Measurements from ENCODE around the gene PNLIPRP2.

Gene PNLIPRP2

GRCh38 chr10:116633216-116633600 is 12.5 kb downstream of the PNLIPRP2 start:
- TF ChIP-seq CTCF (IDR thresholded peaks at IDR 0.05; ENCODE audit: low read depth, low read length, missing control alignments): no peak

GRCh38 chr10:116634126-116634975 is 13.6 kb downstream of the PNLIPRP2 start:
- Histone ChIP-seq H3K27me3 (replicated peaks) (no peaks in the 10 kb centered on the region), H3K4me3 (ENCODE audit: low read depth, low read length) (no peak overlapping the region), H3K27ac (no peak overlapping the region), H3K36me3 (replicated peaks) (no peaks in the 10 kb centered on the region)
- no peak for DNase-seq
- in situ Hi-C loops (cut with HindIII; ENCODE audit: low pct_ligation_motif_present, low sequenced_read_pairs): no loop called here
- TF ChIP-seq CTCF (IDR thresholded peaks at IDR 0.05; ENCODE audit: low read depth, low read length, missing control alignments): no peak

More at GRCh38 chr10:116633216-116633600, 12.5 kb downstream of the PNLIPRP2 start:
- DNase-seq: no peak
- H3K27ac ChIP-seq: no peak overlapping the region
- H3K27me3 ChIP-seq (replicated peaks): no peaks in the 10 kb centered on the region
- no peaks in the 10 kb centered on the region for H3K36me3 ChIP-seq (replicated peaks)
- in situ Hi-C loops (cut with HindIII; ENCODE audit: low pct_ligation_motif_present, low sequenced_read_pairs): no loop called here
- no peak overlapping the region for H3K4me3 ChIP-seq (ENCODE audit: low read depth, low read length)

- TF ChIP-seq CTCF (IDR thresholded peaks at IDR 0.05; ENCODE audit: low read depth, low read length, missing control alignments): no peak
- no peaks in the 10 kb centered on the region for H3K36me3 ChIP-seq (replicated peaks)
- H3K27ac ChIP-seq: no peak overlapping the region
- DNase-seq: no peak
- no peaks in the 10 kb centered on the region for H3K27me3 ChIP-seq (replicated peaks)
- H3K4me3 ChIP-seq (ENCODE audit: low read depth, low read length): no peak overlapping the region
- in situ Hi-C loops (cut with HindIII; ENCODE audit: low pct_ligation_motif_present, low sequenced_read_pairs): no loop called here
Measured at GRCh38 chr10:116636385-116636784, 15.6 kb downstream of the PNLIPRP2 start.

- Histone ChIP-seq H3K27me3 (replicated peaks) (no peaks in the 10 kb centered on the region), H3K4me3 (ENCODE audit: low read depth, low read length) (no peak overlapping the region), H3K27ac (no peak overlapping the region), H3K36me3 (replicated peaks) (no peaks in the 10 kb centered on the region)
- no peak for TF ChIP-seq CTCF (IDR thresholded peaks at IDR 0.05; ENCODE audit: low read depth, low read length, missing control alignments)
- in situ Hi-C loops (cut with HindIII; ENCODE audit: low pct_ligation_motif_present, low sequenced_read_pairs): no loop called here
- no peak for DNase-seq
Measured at GRCh38 chr10:116636976-116637375, 16.2 kb downstream of the PNLIPRP2 start.

GRCh38 chr10:116637830-116638229 is 17.1 kb downstream of the PNLIPRP2 start:
- H3K4me3 ChIP-seq (ENCODE audit: low read depth, low read length): no peak overlapping the region
- H3K36me3 ChIP-seq (replicated peaks): no peaks in the 10 kb centered on the region
- DNase-seq: no peak
- H3K27ac ChIP-seq: no peak overlapping the region
- no peak for TF ChIP-seq CTCF (IDR thresholded peaks at IDR 0.05; ENCODE audit: low read depth, low read length, missing control alignments)
- in situ Hi-C loops (cut with HindIII; ENCODE audit: low pct_ligation_motif_present, low sequenced_read_pairs): no loop called here
- H3K27me3 ChIP-seq (replicated peaks): no peaks in the 10 kb centered on the region

- Histone ChIP-seq H3K27ac (no peak overlapping the region), H3K27me3 (replicated peaks) (no peaks in the 10 kb centered on the region), H3K4me3 (ENCODE audit: low read depth, low read length) (no peak overlapping the region), H3K36me3 (replicated peaks) (no peaks in the 10 kb centered on the region)
- TF ChIP-seq CTCF (IDR thresholded peaks at IDR 0.05; ENCODE audit: low read depth, low read length, missing control alignments): no peak
- DNase-seq: no peak
- in situ Hi-C loops (cut with HindIII; ENCODE audit: low pct_ligation_motif_present, low sequenced_read_pairs): no loop called here
Measured at GRCh38 chr10:116646502-116646901, 25.7 kb downstream of the PNLIPRP2 start.
